HepG2 (cell line): ENCODE measurements around the gene AP3D1. TPM values are rescaled to one million over a fixed set of nuclear protein-coding genes. Genes with fewer than 3 reads are reported as not detected.

Experiments used
- JUND ChIP-seq: sonication (generic); formaldehyde crosslinking; IDR thresholded peaks from 2 replicates; pipeline ENCODE4 v1.8.0; 2022; ENCODE audit warnings: mild to moderate bottlenecking, missing genetic modification reagents
- MAFF ChIP-seq: IDR thresholded peaks from 2 replicates; pipeline ENCODE4 v1.6.1; 2011; ENCODE audit warnings: low read depth, low read length, improper control_type of control experiment
- MAZ ChIP-seq, 2 experiments: sonication (generic) in 1 of 2; formaldehyde crosslinking in 1 of 2; IDR thresholded peaks; 2 replicates each; pipeline versions ENCODE4 v1.5.0 to v1.6.1; 2012 to 2020; ENCODE audit warnings: low read depth in 2 of 2, mild to moderate bottlenecking in 2 of 2, borderline replicate concordance in 1 of 2, improper control_type of control experiment in 1 of 2, low read length in 1 of 2, missing genetic modification reagents in 1 of 2, moderate library complexity in 1 of 2
- NCOA5 ChIP-seq: sonication (generic); formaldehyde crosslinking; IDR thresholded peaks from 2 replicates; pipeline ENCODE4 v1.4.0; 2020; ENCODE audit warnings: missing genetic modification reagents
- NFATC3 ChIP-seq: sonication (generic); formaldehyde crosslinking; IDR thresholded peaks from 2 replicates; pipeline ENCODE4 v1.5.1; 2020; ENCODE audit warnings: mild to moderate bottlenecking, missing genetic modification reagents
- SIX1 ChIP-seq: sonication (generic); formaldehyde crosslinking; IDR thresholded peaks from 2 replicates; pipeline ENCODE4 v1.4.0; 2020; ENCODE audit warnings: missing genetic modification reagents, borderline replicate concordance
- TAF1 ChIP-seq: sonication (generic); formaldehyde crosslinking; IDR thresholded peaks from 2 replicates; pipeline ENCODE4 v1.4.0; 2020; ENCODE audit warnings: missing genetic modification reagents
- THAP11 ChIP-seq: IDR thresholded peaks from 2 replicates; pipeline ENCODE4 v1.6.1; 2016; ENCODE audit warnings: missing biosample characterization, missing genetic modification reagents
- TOE1 ChIP-seq: sonication (generic); formaldehyde crosslinking; IDR thresholded peaks from 2 replicates; pipeline ENCODE4 v1.4.0; 2020; ENCODE audit warnings: mild to moderate bottlenecking, missing genetic modification reagents
- ZBTB21 ChIP-seq: sonication (generic); formaldehyde crosslinking; IDR thresholded peaks from 2 replicates; pipeline ENCODE4 v1.4.0; 2020; ENCODE audit warnings: missing genetic modification reagents
- ZBTB7B ChIP-seq: sonication (generic); formaldehyde crosslinking; IDR thresholded peaks from 2 replicates; pipeline ENCODE4 v1.4.0; 2020; ENCODE audit warnings: missing genetic modification reagents
- ZC3H4 ChIP-seq: sonication (generic); formaldehyde crosslinking; IDR thresholded peaks from 2 replicates; pipeline ENCODE4 v1.4.0; 2020; ENCODE audit warnings: missing genetic modification reagents, borderline replicate concordance
- ZKSCAN8 ChIP-seq: IDR thresholded peaks from 2 replicates; pipeline ENCODE4 v1.6.1; 2016; ENCODE audit warnings: borderline replicate concordance, missing genetic modification reagents, missing compliant biosample characterization
- polyA plus RNA-seq, 8 experiments: library from polyadenylated mRNA; depleted of rRNA in 3 of 8; stranded (reverse) in 7 of 8; unstranded in 1 of 8; fragments of >200 nt; fragmentation: Illumina TruSeq in 4 of 8; extraction: Trizol in 4 of 8; gene quantifications; 2 replicates each; pipeline versions ENCODE4 v1.2.1 to v1.2.3, GENCODE V29; 2011 to 2016; ENCODE audit warnings: low read depth in 4 of 8, missing spikeins in 1 of 8, mixed read lengths in 1 of 8; ENCODE audit not compliant: insufficient read depth in 1 of 8
- total RNA-seq, 5 experiments: library from RNA; depleted of rRNA; stranded (reverse); fragments of >200 nt; fragmentation: Illumina TruSeq; extraction: Trizol; gene quantifications; 2 replicates each; pipeline ENCODE4 v1.2.3, GENCODE V29; 2016; ENCODE audit warnings: low read depth in 1 of 5
- TF ChIP-seq, protein P1 (sequence below): sonication (generic); formaldehyde crosslinking; IDR thresholded peaks from 2 replicates; pipeline ENCODE4 v1.9.0; 2021; ENCODE audit warnings: missing genetic modification reagents, mild to moderate bottlenecking, borderline replicate concordance
- TF ChIP-seq, protein P2 (sequence below): sonication (generic); formaldehyde crosslinking; IDR thresholded peaks from 2 replicates; pipeline ENCODE4 v1.5.0; 2020; ENCODE audit warnings: missing genetic modification reagents, mild to moderate bottlenecking, borderline replicate concordance
- TF ChIP-seq, protein P3 (sequence below): sonication (generic); formaldehyde crosslinking; IDR thresholded peaks from 2 replicates; pipeline ENCODE4 v1.5.0; 2020; ENCODE audit warnings: missing genetic modification reagents
- TF ChIP-seq, protein P4 (sequence below): conservative IDR thresholded peaks from 2 replicates; pipeline ENCODE4 v1.6.1; 2018; ENCODE audit warnings: missing genetic modification reagents
- TF ChIP-seq, protein P5 (sequence below): sonication (generic); formaldehyde crosslinking; IDR thresholded peaks from 2 replicates; pipeline ENCODE4 v1.4.0; 2020; ENCODE audit warnings: missing genetic modification reagents
- TF ChIP-seq, protein P6 (sequence below): sonication (generic); formaldehyde crosslinking; IDR thresholded peaks from 2 replicates; pipeline ENCODE4 v1.5.0; 2020; ENCODE audit warnings: missing genetic modification reagents, mild to moderate bottlenecking, borderline replicate concordance

The AP3D1 gene
- total and polyA plus RNA-seq, 2 of the 13 experiments (the other 11 are each of a cell fraction or from before 2014, with no cell fraction given) = 68.0 to 82.6 TPM

DNA sequence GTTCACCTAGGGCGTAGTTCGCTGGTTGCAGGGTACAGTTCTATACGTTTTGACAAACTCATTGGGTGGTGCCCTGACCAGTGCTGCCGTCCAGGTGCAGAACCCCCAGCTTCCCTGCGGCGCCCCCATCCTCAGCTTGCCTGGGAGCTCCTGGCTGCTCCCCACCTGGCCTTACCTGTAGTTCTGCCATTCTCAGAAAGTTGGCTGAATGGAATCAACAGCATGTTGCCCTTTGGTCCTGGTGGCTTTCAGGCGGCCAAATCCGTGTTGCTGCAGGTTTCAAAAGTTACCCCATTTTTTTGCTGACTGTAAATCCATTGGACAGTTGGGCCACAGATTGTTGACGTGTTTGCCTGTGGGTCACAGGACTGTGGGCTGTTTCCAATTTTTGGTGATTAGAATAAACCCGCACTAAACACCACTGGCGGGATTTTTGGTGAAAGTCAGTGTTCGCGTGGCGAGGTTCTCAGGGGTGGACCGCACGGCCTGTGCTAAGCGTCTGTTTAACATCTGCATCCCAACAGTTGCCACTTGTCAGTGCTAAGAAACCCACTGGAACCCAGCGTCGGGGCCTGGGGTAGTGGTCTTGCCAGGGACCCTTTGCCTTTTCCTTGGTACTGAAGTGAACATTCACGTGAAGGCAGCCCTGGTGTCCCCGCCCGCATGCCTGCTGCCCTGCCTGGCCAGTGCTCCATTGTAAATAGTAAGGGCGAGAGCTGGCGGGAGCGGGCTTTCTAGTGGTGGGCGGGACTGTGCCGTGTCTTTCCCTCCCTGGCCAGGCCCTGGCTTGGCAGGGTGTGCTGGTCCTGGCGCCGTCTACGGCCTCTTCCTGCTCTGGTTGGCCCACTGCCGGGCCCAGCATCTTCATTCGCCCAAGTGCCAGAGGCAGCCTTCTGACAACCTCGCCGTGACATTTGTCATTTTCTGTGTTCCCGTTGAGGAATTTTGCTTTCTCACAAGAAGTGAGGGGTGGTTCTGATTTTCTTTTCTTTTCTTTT, 15.7 kb upstream of the AP3D1 start (continued):
- TF ChIP-seq SIX1 (CRISPR knock-in tag) = no peak
- TF ChIP-seq NFATC3 = no peak
- TF ChIP-seq, protein P1, sequence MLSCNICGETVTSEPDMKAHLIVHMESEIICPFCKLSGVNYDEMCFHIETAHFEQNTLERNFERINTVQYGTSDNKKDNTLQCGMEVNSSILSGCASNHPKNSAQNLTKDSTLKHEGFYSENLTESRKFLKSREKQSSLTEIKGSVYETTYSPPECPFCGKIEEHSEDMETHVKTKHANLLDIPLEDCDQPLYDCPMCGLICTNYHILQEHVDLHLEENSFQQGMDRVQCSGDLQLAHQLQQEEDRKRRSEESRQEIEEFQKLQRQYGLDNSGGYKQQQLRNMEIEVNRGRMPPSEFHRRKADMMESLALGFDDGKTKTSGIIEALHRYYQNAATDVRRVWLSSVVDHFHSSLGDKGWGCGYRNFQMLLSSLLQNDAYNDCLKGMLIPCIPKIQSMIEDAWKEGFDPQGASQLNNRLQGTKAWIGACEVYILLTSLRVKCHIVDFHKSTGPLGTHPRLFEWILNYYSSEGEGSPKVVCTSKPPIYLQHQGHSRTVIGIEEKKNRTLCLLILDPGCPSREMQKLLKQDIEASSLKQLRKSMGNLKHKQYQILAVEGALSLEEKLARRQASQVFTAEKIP = no peak
- TF ChIP-seq, protein P2, sequence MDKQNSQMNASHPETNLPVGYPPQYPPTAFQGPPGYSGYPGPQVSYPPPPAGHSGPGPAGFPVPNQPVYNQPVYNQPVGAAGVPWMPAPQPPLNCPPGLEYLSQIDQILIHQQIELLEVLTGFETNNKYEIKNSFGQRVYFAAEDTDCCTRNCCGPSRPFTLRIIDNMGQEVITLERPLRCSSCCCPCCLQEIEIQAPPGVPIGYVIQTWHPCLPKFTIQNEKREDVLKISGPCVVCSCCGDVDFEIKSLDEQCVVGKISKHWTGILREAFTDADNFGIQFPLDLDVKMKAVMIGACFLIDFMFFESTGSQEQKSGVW = no peak
- TF ChIP-seq ZBTB7B (CRISPR knock-in tag) = peak; percentile 68; the same call in 1 of the 2 replicates
- no peak for TF ChIP-seq ZBTB21 (CRISPR knock-in tag)
- TF ChIP-seq TOE1 (CRISPR knock-in tag) = no peak
- TF ChIP-seq TAF1 (CRISPR knock-in tag) = peak; percentile 52; the same call in 1 of the 2 replicates
- TF ChIP-seq THAP11 (CRISPR knock-in tag) = no peak
- TF ChIP-seq, protein P3, sequence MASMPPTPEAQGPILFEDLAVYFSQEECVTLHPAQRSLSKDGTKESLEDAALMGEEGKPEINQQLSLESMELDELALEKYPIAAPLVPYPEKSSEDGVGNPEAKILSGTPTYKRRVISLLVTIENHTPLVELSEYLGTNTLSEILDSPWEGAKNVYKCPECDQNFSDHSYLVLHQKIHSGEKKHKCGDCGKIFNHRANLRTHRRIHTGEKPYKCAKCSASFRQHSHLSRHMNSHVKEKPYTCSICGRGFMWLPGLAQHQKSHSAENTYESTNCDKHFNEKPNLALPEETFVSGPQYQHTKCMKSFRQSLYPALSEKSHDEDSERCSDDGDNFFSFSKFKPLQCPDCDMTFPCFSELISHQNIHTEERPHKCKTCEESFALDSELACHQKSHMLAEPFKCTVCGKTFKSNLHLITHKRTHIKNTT (CRISPR knock-in tag) = no peak
- peak; percentile 54 for TF ChIP-seq MAFF
- TF ChIP-seq, protein P4, sequence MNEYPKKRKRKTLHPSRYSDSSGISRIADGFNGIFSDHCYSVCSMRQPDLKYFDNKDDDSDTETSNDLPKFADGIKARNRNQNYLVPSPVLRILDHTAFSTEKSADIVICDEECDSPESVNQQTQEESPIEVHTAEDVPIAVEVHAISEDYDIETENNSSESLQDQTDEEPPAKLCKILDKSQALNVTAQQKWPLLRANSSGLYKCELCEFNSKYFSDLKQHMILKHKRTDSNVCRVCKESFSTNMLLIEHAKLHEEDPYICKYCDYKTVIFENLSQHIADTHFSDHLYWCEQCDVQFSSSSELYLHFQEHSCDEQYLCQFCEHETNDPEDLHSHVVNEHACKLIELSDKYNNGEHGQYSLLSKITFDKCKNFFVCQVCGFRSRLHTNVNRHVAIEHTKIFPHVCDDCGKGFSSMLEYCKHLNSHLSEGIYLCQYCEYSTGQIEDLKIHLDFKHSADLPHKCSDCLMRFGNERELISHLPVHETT = no peak; the same call in 1 of the 2 replicates
- TF ChIP-seq, protein P5, sequence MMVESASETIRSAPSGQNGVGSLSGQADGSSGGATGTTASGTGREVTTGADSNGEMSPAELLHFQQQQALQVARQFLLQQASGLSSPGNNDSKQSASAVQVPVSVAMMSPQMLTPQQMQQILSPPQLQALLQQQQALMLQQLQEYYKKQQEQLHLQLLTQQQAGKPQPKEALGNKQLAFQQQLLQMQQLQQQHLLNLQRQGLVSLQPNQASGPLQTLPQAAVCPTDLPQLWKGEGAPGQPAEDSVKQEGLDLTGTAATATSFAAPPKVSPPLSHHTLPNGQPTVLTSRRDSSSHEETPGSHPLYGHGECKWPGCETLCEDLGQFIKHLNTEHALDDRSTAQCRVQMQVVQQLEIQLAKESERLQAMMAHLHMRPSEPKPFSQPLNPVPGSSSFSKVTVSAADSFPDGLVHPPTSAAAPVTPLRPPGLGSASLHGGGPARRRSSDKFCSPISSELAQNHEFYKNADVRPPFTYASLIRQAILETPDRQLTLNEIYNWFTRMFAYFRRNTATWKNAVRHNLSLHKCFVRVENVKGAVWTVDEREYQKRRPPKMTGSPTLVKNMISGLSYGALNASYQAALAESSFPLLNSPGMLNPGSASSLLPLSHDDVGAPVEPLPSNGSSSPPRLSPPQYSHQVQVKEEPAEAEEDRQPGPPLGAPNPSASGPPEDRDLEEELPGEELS (CRISPR knock-in tag) = peak; percentile 37; the same call in 1 of the 2 replicates
- no peak for TF ChIP-seq MAZ (IDR thresholded peaks at IDR 0.05; ENCODE audit: borderline replicate concordance, low read depth, low read length)
- TF ChIP-seq MAZ (CRISPR knock-in tag; IDR thresholded peaks at IDR 0.05; ENCODE audit: low read depth) = no peak
- TF ChIP-seq JUND = peak; percentile 31; the same call in 1 of the 2 replicates
- TF ChIP-seq NCOA5 = no peak
- TF ChIP-seq, protein P6, sequence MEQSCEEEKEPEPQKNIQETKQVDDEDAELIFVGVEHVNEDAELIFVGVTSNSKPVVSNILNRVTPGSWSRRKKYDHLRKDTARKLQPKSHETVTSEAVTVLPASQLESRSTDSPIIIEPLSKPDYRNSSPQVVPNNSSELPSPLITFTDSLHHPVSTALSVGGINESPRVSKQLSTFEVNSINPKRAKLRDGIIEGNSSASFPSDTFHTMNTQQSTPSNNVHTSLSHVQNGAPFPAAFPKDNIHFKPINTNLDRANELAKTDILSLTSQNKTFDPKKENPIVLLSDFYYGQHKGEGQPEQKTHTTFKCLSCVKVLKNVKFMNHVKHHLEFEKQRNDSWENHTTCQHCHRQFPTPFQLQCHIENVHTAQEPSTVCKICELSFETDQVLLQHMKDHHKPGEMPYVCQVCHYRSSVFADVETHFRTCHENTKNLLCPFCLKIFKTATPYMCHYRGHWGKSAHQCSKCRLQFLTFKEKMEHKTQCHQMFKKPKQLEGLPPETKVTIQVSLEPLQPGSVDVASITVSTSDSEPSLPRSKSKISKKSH (CRISPR knock-in tag) = no peak
- TF ChIP-seq ZC3H4 (CRISPR knock-in tag) = no peak
- TF ChIP-seq ZKSCAN8 (CRISPR knock-in tag) = no peak; the same call in 1 of the 2 replicates
